ENCODE data around the gene RASGRP1.
A peak's percentile ranks its signal among the peaks of the same experiment; 100 is the strongest.
"Not testable (repeated sequence)": the region's sequence is repeated elsewhere in the genome, so short reads cannot be mapped to it uniquely, and the experiment has no call there.

The RASGRP1 gene

GRCh38 chr15:38564557-38565286 lies at the start of gene RASGRP1:
RASGRP1 (minus strand) TSS chr15:38564814; CDS start chr15:38564628, 186 bp downstream.
- DNase-seq (ENCODE audit: low spot score): no peak

- no peak for DNase-seq (ENCODE audit: low spot score)
These were observed 48.5 kb upstream of the RASGRP1 start for GRCh38 chr15:38613085-38613484.

- no peak for DNase-seq (ENCODE audit: low spot score)
These were observed 47.7 kb upstream of the RASGRP1 start for GRCh38 chr15:38612159-38612863.

- no peak for DNase-seq (ENCODE audit: low spot score)
These were observed 46.6 kb upstream of the RASGRP1 start for GRCh38 chr15:38611228-38611627.

GRCh38 chr15:38610748-38611147 lies 46.1 kb upstream of the RASGRP1 start:
- no peak for DNase-seq (ENCODE audit: low spot score)

GRCh38 chr15:38609097-38609738 lies 44.6 kb upstream of the RASGRP1 start:
- DNase-seq (ENCODE audit: low spot score): no peak

GRCh38 chr15:38608682-38609081 lies 44.1 kb upstream of the RASGRP1 start:
- no peak for DNase-seq (ENCODE audit: low spot score)

- DNase-seq (ENCODE audit: low spot score): no peak
These were observed 41.1 kb upstream of the RASGRP1 start for GRCh38 chr15:38605744-38606143.

GRCh38 chr15:38603672-38604071 lies 39.1 kb upstream of the RASGRP1 start:
- DNase-seq (ENCODE audit: low spot score): no peak

- DNase-seq (ENCODE audit: low spot score): no peak
These were observed 38.5 kb upstream of the RASGRP1 start for GRCh38 chr15:38602910-38603670.

GRCh38 chr15:38600236-38600635 lies 35.6 kb upstream of the RASGRP1 start:
- no peak for DNase-seq (ENCODE audit: low spot score)

- DNase-seq (ENCODE audit: low spot score): no peak
These were observed 34.1 kb upstream of the RASGRP1 start for GRCh38 chr15:38598749-38599148.

GRCh38 chr15:38597219-38597800 lies 32.7 kb upstream of the RASGRP1 start:
- DNase-seq (ENCODE audit: low spot score): no peak

GRCh38 chr15:38593524-38593923 lies 28.9 kb upstream of the RASGRP1 start:
- DNase-seq (ENCODE audit: low spot score): no peak

GRCh38 chr15:38589502-38589901 lies 24.9 kb upstream of the RASGRP1 start:
- DNase-seq (ENCODE audit: low spot score): peak; percentile 36

- DNase-seq (ENCODE audit: low spot score): peak; percentile 71
These were observed 24.1 kb upstream of the RASGRP1 start for GRCh38 chr15:38588672-38589071.

GRCh38 chr15:38587214-38587613 lies 22.6 kb upstream of the RASGRP1 start:
- DNase-seq (ENCODE audit: low spot score): no peak

- not testable (repeated sequence) for DNase-seq (ENCODE audit: low spot score)
These were observed 21.4 kb upstream of the RASGRP1 start for GRCh38 chr15:38586005-38586404.

GRCh38 chr15:38578626-38579025 lies 14.0 kb upstream of the RASGRP1 start:
- no peak for DNase-seq (ENCODE audit: low spot score)

GRCh38 chr15:38577424-38577987 lies 12.9 kb upstream of the RASGRP1 start:
- no peak for DNase-seq (ENCODE audit: low spot score)

- DNase-seq (ENCODE audit: low spot score): no peak
These were observed 12.2 kb upstream of the RASGRP1 start for GRCh38 chr15:38576837-38577236.

GRCh38 chr15:38576261-38576660 lies 11.6 kb upstream of the RASGRP1 start:
- no peak for DNase-seq (ENCODE audit: low spot score)

All from COLO829 (cell line).